GM19455 (cell line): ENCODE measurements around the gene IRX2.

Experiments
- ATAC-seq: cut with Tn5 transposase; IDR thresholded peaks from one replicate; pipeline ENCODE4 v1.9.1; 2021; ENCODE audit not compliant: unreplicated experiment

IRX2 gene

GRCh38 chr5:2756211-2757152 lies 5.0 kb upstream of the IRX2 start:
- ATAC-seq = no peak

GRCh38 chr5:2755681-2756171 lies 4.2 kb upstream of the IRX2 start:
- ATAC-seq = no peak

GRCh38 chr5:2755076-2755680 lies 3.7 kb upstream of the IRX2 start:
- no peak for ATAC-seq

- ATAC-seq = no peak
Observed at GRCh38 chr5:2754581-2755075, 3.2 kb upstream of the IRX2 start.

GRCh38 chr5:2753452-2754420 lies 2.3 kb upstream of the IRX2 start:
- ATAC-seq = no peak

GRCh38 chr5:2752821-2753439 lies 1.5 kb upstream of the IRX2 start:
- ATAC-seq = no peak

- ATAC-seq = no peak
Observed at GRCh38 chr5:2752059-2752820, 763 bp upstream of the IRX2 start.

- no peak for ATAC-seq
Observed at GRCh38 chr5:2750758-2751464, 566 bp downstream of the IRX2 start.

- no peak for ATAC-seq
Observed at GRCh38 chr5:2750026-2750757, 1.3 kb downstream of the IRX2 start.

- ATAC-seq = no peak
Observed at GRCh38 chr5:2749514-2750025, 1.9 kb downstream of the IRX2 start.

- ATAC-seq = no peak
Observed at GRCh38 chr5:2748861-2749513, 2.5 kb downstream of the IRX2 start.

- no peak for ATAC-seq
Observed at GRCh38 chr5:2748179-2748860, 3.2 kb downstream of the IRX2 start.

GRCh38 chr5:2747363-2748162 lies 3.9 kb downstream of the IRX2 start:
- ATAC-seq = no peak

- no peak for ATAC-seq
Observed at GRCh38 chr5:2746561-2747032, 4.9 kb downstream of the IRX2 start.

GRCh38 chr5:2744485-2744884 lies 7.0 kb downstream of the IRX2 start:
- no peak for ATAC-seq
